Ovary (tissue), 3 donors: ENCODE results near the gene KLHL6.

Experiments
- CTCF ChIP-seq, 3 donors: fragments of 450-650 bp in 2 of 3; fragments of 200-600 bp in 1 of 3; IDR thresholded peaks; one replicate each; pipeline versions ENCODE4 v1.5.1 to v1.8.0; 2016 to 2022; ENCODE audit warnings: antibody characterized with exemption in 3 of 3, mild to moderate bottlenecking in 1 of 3
- EP300 ChIP-seq: sonication (generic); formaldehyde crosslinking; IDR thresholded peaks from one replicate; pipeline ENCODE4 v1.6.1; 2017; ENCODE audit warnings: antibody characterized with exemption
- POLR2A ChIP-seq: fragments of 450-650 bp; IDR thresholded peaks from one replicate; pipeline ENCODE4 v1.6.1; 2017; ENCODE audit warnings: antibody characterized with exemption, mild to moderate bottlenecking, moderate library complexity
- donor health status: DM: no; HTN: no; CAD: no.

- TF ChIP-seq POLR2A = no peak
- no peak for TF ChIP-seq CTCF (IDR thresholded peaks at IDR 0.05)
- TF ChIP-seq EP300 = no peak
These were observed 3.0 kb upstream of the KLHL6 start for GRCh38 chr3:183558495-183558894.
